K562 (cell line): Measurements from ENCODE around the gene ACADVL. TPM values are rescaled to one million over a fixed set of nuclear protein-coding genes. Genes with fewer than 3 reads are reported as not detected.

Experiments used
- BHLHE40 ChIP-seq: IDR thresholded peaks from 2 replicates; pipeline ENCODE4 v1.6.1; 2011; ENCODE audit warnings: low read length, improper control_type of control experiment
- CREB5 ChIP-seq: fragments of 250-450 bp; sonication (Bioruptor Pico); IDR thresholded peaks from 2 replicates; pipeline ENCODE4 v1.5.0; 2020; ENCODE audit warnings: mild to moderate bottlenecking
- CXXC5 ChIP-seq: fragments of 250-450 bp; sonication (Bioruptor Pico); IDR thresholded peaks from 2 replicates; pipeline ENCODE4 v1.8.0; 2022; ENCODE audit warnings: inconsistent platforms, mild to moderate bottlenecking, moderate library complexity
- FUS ChIP-seq: fragments of 200-400 bp; formaldehyde crosslinking; optimal IDR thresholded peaks from 2 replicates; pipeline ENCODE3; 2017; ENCODE audit warnings: low read depth, low read length
- KDM5B ChIP-seq: fragments of 200-600 bp; sonication (generic); IDR thresholded peaks from 2 replicates; pipeline ENCODE4 v1.6.1; 2012; ENCODE audit warnings: low read depth, mild to moderate bottlenecking, moderate library complexity, low read length, control low read depth, inconsistent platforms; ENCODE audit not compliant: insufficient replicate concordance
- MAX ChIP-seq: sonication (generic); formaldehyde crosslinking; IDR thresholded peaks from 2 replicates; pipeline ENCODE4 v1.9.0; 2022; ENCODE audit warnings: mild to moderate bottlenecking, missing genetic modification reagents
- MBD2 ChIP-seq: sonication (generic); IDR thresholded peaks from 2 replicates; pipeline ENCODE4 v1.6.1; 2016; ENCODE audit warnings: low read depth, borderline replicate concordance
- MYC ChIP-seq, 2 experiments: fragments of 250-450 bp in 1 of 2; sonication (Bioruptor Pico) in 1 of 2; IDR thresholded peaks; 2 replicates each; pipeline versions ENCODE4 v1.5.1 to v1.6.1; 2012 to 2021; ENCODE audit warnings: low read depth in 2 of 2, borderline replicate concordance in 1 of 2, improper control_type of control experiment in 1 of 2, low read length in 1 of 2, mild to moderate bottlenecking in 1 of 2, moderate library complexity in 1 of 2
- REST ChIP-seq, 2 experiments: fragments of 450-650 bp; formaldehyde crosslinking in 1 of 2; IDR thresholded peaks; 2 replicates each; pipeline versions ENCODE4 v1.4.0 to v1.6.1; 2014 to 2020; ENCODE audit warnings: mild to moderate bottlenecking in 2 of 2, borderline replicate concordance in 1 of 2, low read depth in 1 of 2
- SMAD1 ChIP-seq: fragments of 150-350 bp; IDR thresholded peaks from 2 replicates; pipeline ENCODE4 v1.6.1; 2014; ENCODE audit warnings: low read length, low read depth; ENCODE audit not compliant: partially characterized antibody
- SP2 ChIP-seq: IDR thresholded peaks from 2 replicates; pipeline ENCODE4 v1.6.1; 2011; ENCODE audit warnings: mild to moderate bottlenecking, low read depth, low read length, moderate library complexity; ENCODE audit not compliant: poor library complexity, severe bottlenecking; ENCODE audit errors: extremely low read depth
- TBP ChIP-seq: optimal IDR thresholded peaks from 2 replicates; pipeline ENCODE3; 2011; ENCODE audit warnings: low read depth, low read length, improper control_type of control experiment
- ZNF561 ChIP-seq: fragments of 450-650 bp; formaldehyde crosslinking; conservative IDR thresholded peaks from 2 replicates; pipeline ENCODE4 v1.4.0; 2020; ENCODE audit warnings: mild to moderate bottlenecking, moderate library complexity
- ZNF584 ChIP-seq: fragments of 200-800 bp; sonication (Bioruptor generic); IDR thresholded peaks from 2 replicates; pipeline ENCODE4 v1.6.1; 2016; ENCODE audit warnings: low read depth, mild to moderate bottlenecking, missing genetic modification characterization, missing compliant biosample characterization
- ZNF717 ChIP-seq: fragments of 250-450 bp; sonication (Bioruptor Pico); IDR thresholded peaks from 2 replicates; pipeline ENCODE4 v1.5.0; 2021
- polyA plus RNA-seq, 8 experiments: library from polyadenylated mRNA; depleted of rRNA in 4 of 8; stranded (reverse) in 5 of 8; unstranded in 3 of 8; fragments of >200 nt; fragmentation: Nextera tagmentation in 2 of 8; fragmentation: Illumina TruSeq in 1 of 8; extraction: Ambion mirVana in 2 of 8; extraction: Trizol in 1 of 8; gene quantifications; 2 replicates each; pipeline versions ENCODE4 v1.2.1 to v1.2.3, GENCODE V29; 2011 to 2014; ENCODE audit warnings: inconsistent platforms in 1 of 8, missing spikeins in 1 of 8
- total RNA-seq, 7 experiments: library from RNA; depleted of rRNA in 6 of 7; stranded (reverse); fragments of >200 nt in 6 of 7; fragmentation: Illumina TruSeq in 2 of 7; extraction: Trizol in 2 of 7; gene quantifications; 2 replicates each; pipeline versions ENCODE4 v1.2.1 to v1.2.3, GENCODE V29; 2011 to 2021; ENCODE audit warnings: low replicate concordance in 1 of 7

ACADVL gene
- total and polyA plus RNA-seq, 9 of the 15 experiments (the other 6 are each of a cell fraction or from before 2014, with no cell fraction given), result 25.5 to 449 (median 214) TPM

GRCh38 chr17:7234083-7234951, 14.6 kb downstream of the ACADVL start, which contains the start of gene DVL2 (continued):
- TF ChIP-seq REST (IDR thresholded peaks at IDR 0.05; ENCODE audit: borderline replicate concordance), result peak; percentile 98
- peak; percentile 83 for TF ChIP-seq REST (CRISPR knock-in tag; IDR thresholded peaks at IDR 0.05; ENCODE audit: low read depth)
- TF ChIP-seq MYC (IDR thresholded peaks at IDR 0.05; ENCODE audit: low read depth, low read length), result peak; percentile 71
- peak; percentile 56; the same call in 1 of the 2 replicates for TF ChIP-seq MYC (CRISPR knock-in tag; IDR thresholded peaks at IDR 0.05; ENCODE audit: borderline replicate concordance, low read depth)
- peak; percentile 90 for TF ChIP-seq MAX (CRISPR knock-in tag)
- TF ChIP-seq ZNF584 (CRISPR knock-in tag), result 0 out of 2 replicates have a peak, but pooled peaks have one; percentile 30
- peak; percentile 62 for TF ChIP-seq KDM5B
- TF ChIP-seq CXXC5, result peak; percentile 87
- TF ChIP-seq FUS, result peak; percentile 33
- peak; percentile 50 for TF ChIP-seq SMAD1
- TF ChIP-seq SP2, result no peak
- TF ChIP-seq TBP, result peak; percentile 49
- 0 out of 2 replicates have a peak, but pooled peaks have one; percentile 21 for TF ChIP-seq MBD2
- 0 out of 2 replicates have a peak, but pooled peaks have one; percentile 13 for TF ChIP-seq CREB5 (CRISPR knock-in tag)
- 0 out of 2 replicates have a peak, but pooled peaks have one; percentile 30 for TF ChIP-seq ZNF717 (CRISPR knock-in tag)
- peak; percentile 100 for TF ChIP-seq BHLHE40
- TF ChIP-seq ZNF561 (CRISPR knock-in tag), result no peak
